ENCODE data around the gene FBXO3. TPM values are rescaled to one million over a fixed set of nuclear protein-coding genes. Genes with fewer than 3 reads are reported as not detected.

FBXO3 gene
- total RNA-seq, 4 donors from 2014 or later: 31.2 to 45.8 (median 33.4) TPM

GRCh38 chr11:33694346-33695050, 79.8 kb downstream of the FBXO3 start:
- Histone ChIP-seq H3K9me3 (no peaks in the 10 kb centered on the region), H3K27ac (peak overlapping the region; percentile 72 to 84 (median 77)), H3K27me3 (no peaks in the 10 kb centered on the region), H3K4me3 (no peak overlapping the region), H3K4me1 (peaks cover 32 to 57% of the 10 kb centered on the region in 2 donors), H3K36me3 (no peaks in the 10 kb centered on the region)
- in situ Hi-C loops (cut with MboI; ENCODE audit: low sequenced_read_pairs in 4 of 4): loop anchor here in 1 of 4 donors (25.0 kb wide), 2 partner anchors 432 to 532 kb away; partner anchors contain the start of genes CSTF3 and HIPK3
- no peak for TF ChIP-seq CTCF (IDR thresholded peaks at IDR 0.05 in 4 of 5, conservative IDR thresholded peaks at IDR 0.05 in 1 of 5)
- TF ChIP-seq POLR2A (IDR thresholded peaks at IDR 0.05): no peak
- no peak for DNase-seq
- intact Hi-C loops (cut with DNase I; ENCODE audit: low total_unique reads): loop anchor here (5.0 to 10.0 kb wide), 2 partner anchors 532 to 730 kb away; partner anchors contain the start of gene CSTF3
- no peak for ATAC-seq

GRCh38 chr11:33692541-33692940, 81.8 kb downstream of the FBXO3 start:
- peaks cover 32 to 64% of the 10 kb centered on the region in 2 donors for H3K4me1 ChIP-seq
- TF ChIP-seq CTCF (IDR thresholded peaks at IDR 0.05 in 4 of 5, conservative IDR thresholded peaks at IDR 0.05 in 1 of 5): no peak
- TF ChIP-seq POLR2A (IDR thresholded peaks at IDR 0.05): no peak
- intact Hi-C loops (cut with DNase I; ENCODE audit: low total_unique reads): loop anchor here (5.0 to 10.0 kb wide), 2 partner anchors 530 to 728 kb away; partner anchors contain the start of gene CSTF3
- H3K27me3 ChIP-seq: no peaks in the 10 kb centered on the region
- H3K36me3 ChIP-seq: no peaks in the 10 kb centered on the region
- in situ Hi-C loops (cut with MboI; ENCODE audit: low sequenced_read_pairs in 4 of 4): loop anchor here in 1 of 4 donors (25.0 kb wide), 2 partner anchors 430 to 530 kb away; partner anchors contain the start of genes CSTF3 and HIPK3
- DNase-seq (no peak), ATAC-seq (no peak)
- no peaks in the 10 kb centered on the region for H3K9me3 ChIP-seq
- H3K27ac ChIP-seq: peak overlapping the region; percentile 62 to 84 (median 80)
- peak overlapping the region in 1 of 4 donors; percentile 11 for H3K4me3 ChIP-seq

- Histone ChIP-seq H3K4me3 (peak overlapping the region in 2 of 4 donors; percentile 10 to 11), H3K36me3 (no peaks in the 10 kb centered on the region), H3K9me3 (no peaks in the 10 kb centered on the region), H3K27ac (peak overlapping the region; percentile 62 to 84 (median 80)), H3K27me3 (no peaks in the 10 kb centered on the region), H3K4me1 (peaks cover 32 to 64% of the 10 kb centered on the region in 2 donors)
- TF ChIP-seq CTCF (IDR thresholded peaks at IDR 0.05 in 4 of 5, conservative IDR thresholded peaks at IDR 0.05 in 1 of 5) (no peak), POLR2A (IDR thresholded peaks at IDR 0.05) (peak in 1 of 2 donors; percentile 22)
- ATAC-seq (peak; percentile 48), DNase-seq (peak in 1 of 2 donors; percentile 65)
- in situ Hi-C loops (cut with MboI; ENCODE audit: low sequenced_read_pairs in 4 of 4) (loop anchor here in 1 of 4 donors (25.0 kb wide), 2 partner anchors 430 to 530 kb away; partner anchors contain the start of genes CSTF3 and HIPK3), intact Hi-C loops (cut with DNase I; ENCODE audit: low total_unique reads) (loop anchor here (5.0 to 10.0 kb wide), 2 partner anchors 530 to 727 kb away; partner anchors contain the start of gene CSTF3)
These were observed 82.3 kb downstream of the FBXO3 start for GRCh38 chr11:33692013-33692504.

DNA sequence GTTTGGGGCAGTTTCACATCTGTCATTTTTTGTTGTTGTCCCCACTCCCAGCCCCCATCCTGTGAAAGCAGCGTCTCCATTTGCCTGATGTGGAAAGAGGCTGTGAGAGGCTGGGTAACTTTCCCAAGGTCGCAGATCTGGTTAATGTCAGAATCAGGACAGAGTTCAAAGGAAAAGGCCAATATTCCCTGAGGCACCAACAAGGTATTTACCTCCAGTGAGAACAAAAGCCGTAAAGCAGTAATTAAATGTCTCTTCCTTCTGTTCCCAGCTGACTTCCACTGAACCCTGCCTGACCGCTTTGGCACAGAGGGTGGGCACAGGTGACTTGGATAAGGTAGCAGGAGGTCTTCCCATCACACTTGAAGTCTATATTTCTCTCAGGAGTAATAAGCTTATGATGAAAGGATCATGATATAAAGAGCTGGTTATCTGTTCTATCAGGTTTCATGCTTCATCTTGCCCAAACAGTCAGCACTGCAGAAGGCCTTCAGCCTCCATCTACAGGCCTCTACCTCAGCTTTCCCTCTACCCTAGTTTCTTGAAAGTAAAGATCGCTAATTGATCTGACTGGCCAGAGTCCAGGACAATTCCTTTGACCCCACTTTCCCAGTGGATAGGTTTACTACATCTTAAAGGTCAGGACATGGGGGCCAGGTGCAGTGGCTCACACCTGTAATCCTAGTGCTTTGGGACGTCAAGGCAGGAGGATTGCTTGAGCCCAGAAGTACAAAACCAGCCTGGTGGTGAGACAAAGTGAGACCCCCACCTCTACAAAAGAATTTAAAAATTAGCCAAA, 83.1 kb downstream of the FBXO3 start:
- H3K4me3 ChIP-seq: no peak overlapping the region
- in situ Hi-C loops (cut with MboI; ENCODE audit: low sequenced_read_pairs in 4 of 4): loop anchor here in 1 of 4 donors (25.0 kb wide), 2 partner anchors 429 to 529 kb away; partner anchors contain the start of genes CSTF3 and HIPK3
- DNase-seq (no peak), ATAC-seq (peak; percentile 9 to 13)
- H3K27ac ChIP-seq: peak overlapping the region; percentile 62 to 84 (median 80)
- no peaks in the 10 kb centered on the region for H3K27me3 ChIP-seq
- H3K9me3 ChIP-seq: no peaks in the 10 kb centered on the region
- TF ChIP-seq CTCF (IDR thresholded peaks at IDR 0.05 in 4 of 5, conservative IDR thresholded peaks at IDR 0.05 in 1 of 5): no peak
- no peak for TF ChIP-seq POLR2A (IDR thresholded peaks at IDR 0.05)
- no peaks in the 10 kb centered on the region for H3K36me3 ChIP-seq
- intact Hi-C loops (cut with DNase I; ENCODE audit: low total_unique reads): loop anchor here (5.0 to 10.0 kb wide), 2 partner anchors 529 to 726 kb away; partner anchors contain the start of gene CSTF3
- H3K4me1 ChIP-seq: peaks cover 32 to 60% of the 10 kb centered on the region in 2 donors
